Measurements from ENCODE around the gene SPAG17.

The SPAG17 gene

GRCh38 chr1:118075116-118075515 is 109.9 kb downstream of the SPAG17 start:
- no peak for DNase-seq (ENCODE audit: low read depth, low spot score)

GRCh38 chr1:118073648-118074435 is 111.2 kb downstream of the SPAG17 start:
- DNase-seq (ENCODE audit: low read depth, low spot score) = no peak

GRCh38 chr1:118049981-118050380 is 135.0 kb downstream of the SPAG17 start:
- DNase-seq (ENCODE audit: low read depth, low spot score) = no peak

GRCh38 chr1:118047650-118048224 is 137.3 kb downstream of the SPAG17 start:
- no peak for DNase-seq (ENCODE audit: low read depth, low spot score)

GRCh38 chr1:118047006-118047649 is 137.9 kb downstream of the SPAG17 start:
- no peak for DNase-seq (ENCODE audit: low read depth, low spot score)

GRCh38 chr1:118043624-118044023 is 141.4 kb downstream of the SPAG17 start:
- no peak for DNase-seq (ENCODE audit: low read depth, low spot score)

GRCh38 chr1:118042501-118042900 is 142.5 kb downstream of the SPAG17 start:
- no peak for DNase-seq (ENCODE audit: low read depth, low spot score)

- no peak for DNase-seq (ENCODE audit: low read depth, low spot score)
These were observed 145.9 kb downstream of the SPAG17 start for GRCh38 chr1:118039170-118039569.

- no peak for DNase-seq (ENCODE audit: low read depth, low spot score)
These were observed 152.1 kb downstream of the SPAG17 start for GRCh38 chr1:118032883-118033282.

- no peak for DNase-seq (ENCODE audit: low read depth, low spot score)
These were observed 156.8 kb downstream of the SPAG17 start for GRCh38 chr1:118028267-118028666.

- DNase-seq (ENCODE audit: low read depth, low spot score) = no peak
These were observed 161.8 kb downstream of the SPAG17 start for GRCh38 chr1:118023199-118023598.

- no peak for DNase-seq (ENCODE audit: low read depth, low spot score)
These were observed 163.4 kb downstream of the SPAG17 start for GRCh38 chr1:118021668-118022067.

- DNase-seq (ENCODE audit: low read depth, low spot score) = no peak
These were observed 167.0 kb downstream of the SPAG17 start for GRCh38 chr1:118018060-118018459.

- DNase-seq (ENCODE audit: low read depth, low spot score) = no peak
These were observed 171.1 kb downstream of the SPAG17 start for GRCh38 chr1:118013938-118014337.

- DNase-seq (ENCODE audit: low read depth, low spot score) = no peak
These were observed 171.7 kb downstream of the SPAG17 start for GRCh38 chr1:118013336-118013735.

GRCh38 chr1:118012515-118013124 is 172.4 kb downstream of the SPAG17 start:
- no peak for DNase-seq (ENCODE audit: low read depth, low spot score)

- DNase-seq (ENCODE audit: low read depth, low spot score) = no peak
These were observed 177.0 kb downstream of the SPAG17 start for GRCh38 chr1:118008011-118008410.

GRCh38 chr1:118007391-118007790 is 177.6 kb downstream of the SPAG17 start:
- DNase-seq (ENCODE audit: low read depth, low spot score) = no peak

GRCh38 chr1:118004312-118004711 is 180.7 kb downstream of the SPAG17 start:
- no peak for DNase-seq (ENCODE audit: low read depth, low spot score)

GRCh38 chr1:117985973-117986372 is 199.1 kb downstream of the SPAG17 start:
- no peak for DNase-seq (ENCODE audit: low read depth, low spot score)

- no peak for DNase-seq (ENCODE audit: low read depth, low spot score)
These were observed 199.8 kb downstream of the SPAG17 start for GRCh38 chr1:117985239-117985638.

- no peak for DNase-seq (ENCODE audit: low read depth, low spot score)
These were observed 203.4 kb downstream of the SPAG17 start for GRCh38 chr1:117981455-117982192.
